Glomerular visceral epithelial cell (primary cell): Measurements from ENCODE around the gene ERICH2.
"Not testable (repeated sequence)": the region's sequence is repeated elsewhere in the genome, so short reads cannot be mapped to it uniquely, and the experiment has no call there.

Experiments used
- DNase-seq: peaks from one replicate; pipeline ENCODE4 v3.0.0-alpha.2; 2016; ENCODE audit errors: extremely low spot score

Gene ERICH2

GRCh38 chr2:170770008-170770605, at the start of gene ERICH2:
Gene ERICH2, plus strand, starts transcription at chr2:170770378. Its CDS starts 304 bp downstream, at chr2:170770682.
- peak; percentile 50 for DNase-seq

- no peak for DNase-seq
Observed at GRCh38 chr2:170721678-170722077, 48.5 kb upstream of the ERICH2 start.

GRCh38 chr2:170722301-170722700, 47.9 kb upstream of the ERICH2 start:
- no peak for DNase-seq

- no peak for DNase-seq
Observed at GRCh38 chr2:170723446-170723958, 46.7 kb upstream of the ERICH2 start.

- DNase-seq, result no peak
Observed at GRCh38 chr2:170733798-170734600, 36.2 kb upstream of the ERICH2 start.

GRCh38 chr2:170734601-170735000, 35.6 kb upstream of the ERICH2 start:
- DNase-seq, result not testable (repeated sequence)

GRCh38 chr2:170736628-170737027, 33.5 kb upstream of the ERICH2 start:
- no peak for DNase-seq

GRCh38 chr2:170737406-170737805, 32.8 kb upstream of the ERICH2 start:
- DNase-seq, result no peak

GRCh38 chr2:170737821-170738220, 32.4 kb upstream of the ERICH2 start:
- no peak for DNase-seq

GRCh38 chr2:170739048-170739447, 31.1 kb upstream of the ERICH2 start:
- peak; percentile 91 for DNase-seq

GRCh38 chr2:170739507-170740046, 30.6 kb upstream of the ERICH2 start:
- DNase-seq, result no peak

GRCh38 chr2:170740660-170741059, 29.5 kb upstream of the ERICH2 start:
- no peak for DNase-seq

- no peak for DNase-seq
Observed at GRCh38 chr2:170742000-170742399, 28.2 kb upstream of the ERICH2 start.

GRCh38 chr2:170742896-170743529, 27.2 kb upstream of the ERICH2 start:
- peak; percentile 75 for DNase-seq

GRCh38 chr2:170743530-170744239, 26.5 kb upstream of the ERICH2 start:
- DNase-seq, result no peak

- no peak for DNase-seq
Observed at GRCh38 chr2:170744248-170745002, 25.8 kb upstream of the ERICH2 start.

- no peak for DNase-seq
Observed at GRCh38 chr2:170745305-170745704, 24.9 kb upstream of the ERICH2 start.

GRCh38 chr2:170747921-170748320, 22.3 kb upstream of the ERICH2 start:
- peak; percentile 20 for DNase-seq

GRCh38 chr2:170751555-170751954, 18.6 kb upstream of the ERICH2 start:
- not testable (repeated sequence) for DNase-seq

GRCh38 chr2:170761572-170761971, 8.6 kb upstream of the ERICH2 start:
- no peak for DNase-seq

GRCh38 chr2:170762760-170763159, 7.4 kb upstream of the ERICH2 start:
- no peak for DNase-seq
